IPS-NIHi11 (cell line): ENCODE measurements around the gene ZNF804B.
A peak's percentile ranks its signal among the peaks of the same experiment; 100 is the strongest.

Experiments
- DNase-seq: peaks from one replicate; pipeline ENCODE4 v3.0.0; 2012; ENCODE audit warnings: mixed read lengths, low spot score

Gene ZNF804B

DNA sequence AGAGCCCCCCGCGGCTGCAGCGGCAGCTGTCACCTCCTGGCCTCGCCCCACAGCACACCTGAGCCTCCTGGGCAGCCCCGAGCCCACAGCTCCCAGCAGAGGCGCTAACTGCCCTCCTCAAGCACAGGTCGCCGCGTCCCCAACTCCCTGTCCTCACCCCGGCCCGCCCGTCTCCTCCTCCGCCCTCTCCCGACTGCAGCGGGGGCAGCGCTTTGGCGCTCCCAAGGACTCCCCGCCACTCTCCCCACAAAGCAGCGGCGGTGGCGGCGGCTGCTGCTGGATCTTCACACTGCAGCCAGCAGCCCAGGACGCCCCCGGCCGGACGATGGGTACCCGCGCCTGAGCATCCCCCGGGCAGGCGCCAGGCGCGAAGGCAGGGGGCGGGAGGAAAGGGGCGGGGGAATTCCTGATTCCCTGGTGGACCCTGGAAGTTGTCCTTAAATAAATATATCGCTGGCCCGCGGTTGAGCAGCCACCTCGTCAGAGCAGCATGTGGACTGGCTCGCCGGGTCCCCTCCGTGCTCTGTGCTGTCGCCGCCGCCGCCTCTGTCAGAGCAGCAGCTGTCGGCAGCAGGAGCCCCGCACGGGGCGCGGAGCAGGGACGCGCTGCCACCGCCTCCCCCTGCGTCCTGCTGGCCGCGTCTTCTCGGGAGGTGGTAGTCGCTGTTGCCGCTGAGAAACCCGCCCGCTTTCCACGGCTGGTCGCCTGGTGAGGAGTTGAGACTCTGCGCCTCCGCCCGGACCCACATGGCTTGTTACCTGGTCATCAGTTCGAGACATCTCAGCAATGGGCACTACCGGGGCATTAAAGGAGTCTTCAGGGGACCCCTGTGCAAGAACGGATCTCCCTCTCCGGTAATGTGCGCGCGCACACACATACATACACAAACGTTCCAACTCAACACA lies at the start of gene ZNF804B:
ZNF804B (plus strand) TSS at position 471 of the 906 bp plus-strand sequence; CDS start at position 748, 277 bp downstream.
- peak; percentile 73 for DNase-seq

DNA sequence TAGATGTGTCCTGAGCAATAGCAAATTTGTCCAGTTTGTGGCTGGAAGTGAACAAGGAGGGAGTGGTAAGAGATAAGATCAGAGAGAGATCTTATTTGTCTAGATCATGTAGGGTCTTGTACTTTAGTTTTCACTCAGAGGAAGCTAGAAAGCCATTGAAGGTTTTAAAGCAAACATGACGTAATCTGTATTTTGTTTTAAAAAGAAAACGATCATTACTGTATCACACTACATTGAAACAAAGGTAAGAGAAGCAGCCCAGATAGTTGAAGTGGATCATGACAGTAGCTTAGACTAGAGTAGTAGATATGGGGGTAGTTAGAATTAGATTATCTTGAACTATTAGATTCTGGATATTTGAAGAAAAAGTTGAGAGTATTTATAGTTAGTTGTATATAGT lies 23.6 kb upstream of the ZNF804B start:
- no peak for DNase-seq

DNA sequence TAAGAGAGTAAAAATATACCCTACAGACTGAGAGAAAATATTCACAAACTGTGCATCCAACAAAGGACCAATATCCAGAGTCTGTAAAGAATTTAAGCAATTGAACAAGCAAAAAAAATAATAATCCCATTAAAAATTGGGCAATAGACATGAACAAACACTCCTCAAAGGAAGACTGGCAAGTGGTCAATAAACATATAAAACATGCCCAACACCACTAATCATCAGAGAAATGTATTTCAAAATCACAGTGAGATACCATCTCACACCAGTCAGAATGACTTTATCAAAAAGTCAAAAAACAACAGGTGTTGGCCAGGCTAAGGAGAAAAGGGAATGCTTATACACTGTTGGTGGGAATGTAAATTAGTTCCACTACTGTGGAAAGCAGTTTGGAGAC lies 21.9 kb upstream of the ZNF804B start:
- DNase-seq, result no peak

DNA sequence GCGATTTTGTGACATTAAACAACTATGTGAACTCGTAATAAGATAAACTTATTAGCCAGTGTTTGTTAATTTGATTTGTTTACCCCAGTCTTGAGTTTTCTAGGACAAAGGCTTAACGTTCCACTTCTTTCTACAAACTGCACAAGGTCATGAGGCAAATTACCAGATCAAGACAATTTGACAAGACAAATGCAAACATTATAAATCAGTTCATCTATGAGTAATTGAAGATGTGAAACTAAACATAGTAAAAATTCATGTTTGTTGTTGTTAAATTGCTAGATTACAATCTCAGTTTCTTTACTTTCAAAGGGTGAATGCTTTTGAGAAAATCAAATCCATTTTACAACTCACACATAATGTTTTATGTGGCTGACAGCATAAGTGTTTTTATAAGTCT lies 13.4 kb upstream of the ZNF804B start:
- no peak for DNase-seq

DNA sequence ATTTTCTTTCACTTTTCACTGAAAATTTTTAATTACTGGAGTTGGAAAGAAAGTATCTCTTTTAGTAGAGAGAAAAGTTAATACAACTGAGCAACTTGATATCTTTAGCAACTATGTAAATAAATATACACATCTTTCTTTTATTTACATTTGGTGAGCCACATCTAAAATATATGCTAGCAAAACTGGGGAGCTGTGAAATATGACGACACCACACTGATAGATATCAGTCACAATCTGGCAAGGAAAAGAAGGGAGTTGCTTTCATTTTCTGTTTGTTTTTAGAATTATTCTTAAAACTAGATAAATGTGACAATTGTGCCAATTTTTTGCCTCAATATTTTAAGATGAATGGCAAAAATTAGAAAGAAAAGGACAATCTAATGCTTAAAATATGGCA lies 2.7 kb upstream of the ZNF804B start:
- no peak for DNase-seq

DNA sequence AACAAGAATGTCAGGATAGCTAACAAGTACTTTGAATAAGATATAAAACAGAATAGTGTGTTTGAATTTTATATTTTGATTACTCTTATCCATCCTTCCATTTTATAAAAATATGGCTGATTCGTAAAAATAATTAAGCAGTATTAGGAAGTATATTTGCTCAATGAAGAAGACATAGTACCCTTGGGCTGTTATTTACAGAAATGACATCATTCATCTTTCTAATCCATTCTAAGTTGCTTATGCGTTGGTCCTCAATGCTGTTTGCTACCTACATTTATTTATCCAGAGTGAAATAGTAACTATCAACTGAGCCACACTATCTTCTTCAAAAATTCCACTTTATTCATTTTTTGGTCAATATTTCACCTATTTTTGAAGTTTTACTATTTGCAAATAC lies 2.1 kb upstream of the ZNF804B start:
- DNase-seq, result no peak

DNA sequence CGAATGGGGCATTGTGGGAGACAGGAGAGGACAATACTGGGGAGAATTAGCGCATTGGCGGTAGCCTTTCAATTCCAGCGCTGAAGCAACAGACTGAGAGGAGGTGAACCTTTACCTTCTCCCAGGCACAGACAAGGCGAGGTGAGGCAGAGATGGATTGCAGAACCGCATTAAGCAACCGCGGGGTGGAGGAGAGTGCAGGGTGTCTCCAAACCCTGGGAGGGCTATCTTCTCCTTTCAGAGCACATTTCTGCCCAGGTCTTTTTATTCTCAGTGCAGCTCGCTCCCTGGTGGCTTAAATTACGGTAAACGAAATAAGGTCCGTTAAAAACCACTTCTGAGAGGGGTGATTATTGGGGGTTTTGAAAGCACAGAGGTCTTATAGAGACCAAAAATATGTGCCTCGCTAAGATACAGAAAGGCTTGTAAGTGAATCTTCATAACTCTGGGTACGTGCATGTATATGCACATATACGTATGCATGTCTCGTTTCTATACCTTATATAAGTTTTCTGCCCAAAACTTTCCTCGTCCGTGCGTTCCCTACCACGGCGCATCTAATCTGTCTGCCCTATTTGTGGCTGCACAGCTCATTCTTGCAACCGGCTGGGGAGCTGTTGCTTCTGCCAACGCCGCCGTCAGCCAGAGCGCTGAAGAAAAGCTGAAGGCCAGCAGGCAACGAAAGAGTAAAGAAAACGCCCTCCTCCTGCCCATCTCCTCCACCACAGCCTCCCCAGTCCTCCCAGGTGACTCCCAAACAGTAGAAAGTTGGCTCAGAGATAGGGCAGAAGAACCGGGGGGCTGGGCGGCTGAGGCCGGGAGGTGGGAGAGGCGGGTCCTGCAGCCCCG lies 895 bp upstream of the ZNF804B start:
- DNase-seq, result peak; percentile 40

DNA sequence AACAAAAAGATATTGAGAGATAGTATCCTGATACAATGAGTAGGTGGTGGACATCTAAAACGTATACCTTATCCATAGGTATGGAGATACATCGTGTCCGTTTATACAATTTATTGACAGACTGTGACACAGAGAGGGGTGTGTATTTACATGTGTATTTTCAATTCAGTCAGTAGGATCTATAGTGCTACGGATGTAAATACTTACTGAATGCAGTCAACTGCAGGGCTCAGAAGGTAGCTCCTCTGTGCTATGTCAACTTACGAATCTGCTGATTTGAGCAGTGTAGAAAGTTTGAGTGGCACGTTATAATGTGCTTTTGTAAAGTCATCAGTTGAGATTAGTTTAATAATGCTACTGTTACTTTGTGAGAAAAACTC lies 626 bp downstream of the ZNF804B start:
- DNase-seq, result no peak

DNA sequence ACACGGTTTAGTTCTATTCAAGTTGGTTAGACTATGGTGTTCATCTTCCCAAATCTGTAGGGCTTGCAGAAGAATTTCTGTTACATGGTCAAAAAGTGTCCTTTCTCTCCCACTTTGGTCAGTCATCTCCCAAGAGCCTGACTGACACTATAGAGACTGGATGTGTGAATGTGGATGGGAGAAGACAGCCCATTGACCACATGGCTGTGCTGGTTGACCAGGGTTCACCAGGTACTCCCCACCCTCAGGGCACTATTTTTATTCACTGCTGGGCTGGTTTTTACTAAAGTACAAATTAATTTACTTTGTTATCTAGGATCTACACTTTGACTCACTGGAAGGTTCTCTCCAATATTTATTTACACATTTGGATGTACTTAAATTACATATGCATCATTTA lies 2.3 kb downstream of the ZNF804B start:
- DNase-seq, result no peak

DNA sequence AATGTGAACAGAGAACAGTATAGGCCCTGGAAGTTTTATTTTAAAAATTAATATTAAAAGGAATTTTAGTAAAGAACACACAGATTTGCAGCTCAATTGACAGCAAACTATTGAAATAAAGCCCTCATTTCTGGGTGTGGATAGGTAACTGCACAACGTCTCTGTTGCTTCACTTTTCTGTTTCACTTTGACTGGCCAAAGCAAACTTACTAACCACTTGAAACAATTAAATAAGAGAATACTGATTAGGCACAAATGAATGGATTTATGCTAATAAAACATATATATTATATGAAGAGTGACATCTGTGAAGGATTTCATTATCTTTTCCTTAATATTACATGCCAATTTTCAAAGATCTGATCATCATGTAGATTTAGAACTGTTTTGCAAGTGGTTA lies 11.9 kb downstream of the ZNF804B start:
- no peak for DNase-seq

DNA sequence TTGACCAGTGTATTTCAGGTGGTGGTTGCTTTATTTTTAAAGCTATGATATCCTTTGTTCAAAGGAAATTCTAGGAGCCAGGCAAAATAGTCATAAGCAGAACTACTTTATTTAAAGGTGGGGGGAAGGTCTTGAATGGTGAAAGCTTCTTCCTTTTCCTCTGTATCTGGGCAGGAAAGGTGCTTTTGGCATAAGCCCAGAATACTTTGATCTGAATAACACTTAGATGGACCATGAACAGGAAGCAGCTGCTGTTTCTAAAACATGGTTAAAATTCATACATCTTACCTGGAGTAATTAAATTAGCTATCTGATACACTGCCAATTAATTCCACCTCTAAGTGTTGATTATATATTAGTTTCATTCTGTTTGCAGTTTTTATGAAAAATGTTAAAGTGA lies 13.3 kb downstream of the ZNF804B start:
- no peak for DNase-seq

DNA sequence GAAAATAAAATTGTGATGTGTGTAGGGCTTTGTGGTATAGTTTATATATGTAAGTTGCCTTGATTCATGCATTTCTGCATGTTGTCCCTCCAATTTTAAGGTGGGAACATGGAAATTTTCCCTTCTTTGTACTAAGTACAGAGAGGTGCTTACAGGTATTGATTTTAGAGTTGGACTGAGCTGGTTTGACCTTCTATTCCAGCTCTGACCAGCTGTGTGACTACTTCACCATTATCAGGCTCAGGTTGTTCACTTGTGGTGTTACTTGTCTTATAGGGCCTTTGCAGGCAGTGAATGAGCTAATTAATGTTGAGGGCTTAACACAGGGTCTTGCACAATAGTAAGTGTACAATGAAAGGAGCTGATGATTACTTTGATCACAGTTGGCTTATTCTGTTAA lies 16.3 kb downstream of the ZNF804B start:
- no peak for DNase-seq

DNA sequence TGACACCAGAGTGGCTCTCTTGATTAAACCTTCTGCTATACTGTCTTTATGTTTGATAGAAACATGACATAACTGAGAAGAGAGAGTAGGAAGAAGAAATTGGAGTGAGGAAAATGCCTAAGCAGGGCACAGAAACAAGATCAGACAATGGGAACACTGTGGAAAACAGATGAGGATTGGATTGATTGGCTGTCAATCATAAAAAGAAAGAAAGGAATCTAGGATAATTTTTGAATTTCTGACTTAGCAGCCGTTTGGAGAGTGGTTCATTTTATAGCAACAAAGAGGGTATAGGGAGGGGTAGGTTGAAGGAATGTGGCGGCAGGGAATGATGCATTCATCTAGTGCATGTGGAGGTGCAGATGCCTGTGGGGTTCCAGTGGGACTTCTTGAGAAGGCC lies 28.3 kb downstream of the ZNF804B start:
- DNase-seq, result no peak

DNA sequence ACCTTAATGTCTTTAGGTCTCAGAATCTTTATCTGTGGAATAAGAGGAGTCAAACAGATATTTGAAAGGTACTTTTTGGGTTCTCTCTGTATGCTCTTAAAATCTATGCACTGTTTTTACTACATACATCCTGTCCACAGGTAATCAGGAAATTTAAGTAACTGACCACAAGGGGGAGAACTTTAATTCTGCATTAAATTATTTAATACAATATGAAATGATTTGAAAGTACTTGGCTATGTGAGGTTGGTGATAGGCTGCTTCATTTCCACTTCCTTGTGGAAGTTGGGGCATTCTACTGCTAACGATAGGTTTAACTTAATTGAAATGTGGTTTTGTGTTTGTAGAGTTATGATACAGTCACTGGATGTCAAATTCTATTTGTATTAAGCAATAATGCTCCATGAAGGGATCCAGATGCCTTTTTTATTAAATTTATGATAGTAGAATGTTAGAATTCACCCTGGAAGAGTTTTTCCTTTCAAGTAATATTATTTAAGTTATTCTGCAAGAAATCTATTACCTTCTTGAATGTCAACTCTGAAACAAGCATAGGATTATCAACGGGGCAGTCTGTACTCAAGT lies 30.1 kb downstream of the ZNF804B start:
- peak; percentile 18 for DNase-seq

DNA sequence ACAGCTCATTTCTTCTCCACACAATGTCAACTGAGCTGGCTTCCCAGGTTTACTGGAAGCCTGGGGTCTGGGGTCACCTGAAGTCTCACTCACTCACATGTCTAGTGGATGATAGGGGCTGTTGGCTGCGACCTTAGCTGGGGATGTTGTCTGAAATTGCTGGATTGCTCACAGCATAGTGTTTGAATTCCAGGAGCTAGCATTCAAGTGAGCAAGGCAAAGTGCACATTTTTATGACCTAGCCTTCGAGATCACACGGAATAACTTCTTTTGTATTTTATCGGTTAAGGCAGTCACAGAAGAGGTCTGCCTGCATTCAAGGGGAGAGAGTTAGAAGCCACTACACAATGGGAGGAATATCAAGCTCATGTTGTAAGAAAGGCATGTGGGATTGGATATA lies 32.4 kb downstream of the ZNF804B start:
- DNase-seq, result no peak

DNA sequence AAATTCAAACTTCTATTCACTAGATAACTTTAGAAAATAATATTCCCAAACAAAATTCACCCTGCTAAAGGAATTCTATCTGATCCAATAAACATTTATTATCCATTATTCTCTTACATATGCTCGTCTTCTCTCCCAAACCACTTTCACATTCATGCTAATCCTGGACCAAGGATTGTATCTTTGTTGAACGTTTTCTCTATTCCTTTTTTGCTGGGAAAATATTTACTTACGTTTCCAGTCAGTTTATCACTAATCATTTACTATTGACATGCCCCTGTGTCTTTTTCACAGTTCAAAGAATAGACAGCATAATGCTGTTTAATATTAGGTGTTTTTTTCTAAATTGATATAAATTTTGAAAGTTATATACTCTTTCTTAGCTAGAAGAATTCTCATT lies 32.9 kb downstream of the ZNF804B start:
- no peak for DNase-seq

DNA sequence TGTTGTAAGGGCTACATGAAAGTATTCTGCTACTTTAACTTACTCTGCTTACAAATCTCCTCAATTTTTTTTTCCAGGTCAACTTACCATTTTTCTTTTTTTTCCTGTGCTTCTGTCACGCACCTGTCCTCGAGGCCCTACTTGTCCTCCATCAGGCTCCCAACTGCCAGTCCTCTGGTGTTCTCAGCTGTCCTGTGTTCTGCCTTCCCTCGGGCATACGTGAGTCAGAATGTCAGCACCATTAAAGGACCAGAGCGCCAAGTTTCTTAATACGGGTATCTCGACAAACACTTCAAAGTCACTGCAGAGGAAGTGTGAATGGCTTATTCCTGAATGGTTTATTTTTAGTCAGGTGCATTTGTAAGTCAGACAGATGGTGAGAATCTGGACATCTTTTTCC lies 36.1 kb downstream of the ZNF804B start, which contains the start of gene TEX47:
TEX47 (minus strand) TSS at position 185 of the 400 bp plus-strand sequence. CDS start 795 bp downstream, outside the sequence.
- DNase-seq, result peak; percentile 14

DNA sequence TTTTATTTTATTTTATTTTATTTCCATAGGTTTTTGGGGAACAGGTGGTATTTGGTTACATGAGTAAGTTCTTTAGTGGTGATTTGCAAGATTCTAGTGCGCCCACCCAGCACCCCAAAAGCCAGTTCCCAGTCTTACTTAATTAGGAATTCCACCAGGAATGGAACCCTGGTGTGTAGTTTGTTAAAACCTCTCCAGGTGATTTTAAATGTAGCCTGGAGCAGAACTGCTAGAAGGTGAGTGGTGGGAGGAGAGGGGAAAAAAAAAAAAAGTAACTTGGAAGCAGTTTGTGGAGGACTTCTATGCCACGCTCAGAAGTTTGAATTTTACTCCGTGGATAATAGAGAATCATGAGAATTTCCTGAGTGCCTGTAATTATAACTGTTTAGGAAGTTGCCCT lies 41.5 kb downstream of the ZNF804B start:
- DNase-seq, result no peak

DNA sequence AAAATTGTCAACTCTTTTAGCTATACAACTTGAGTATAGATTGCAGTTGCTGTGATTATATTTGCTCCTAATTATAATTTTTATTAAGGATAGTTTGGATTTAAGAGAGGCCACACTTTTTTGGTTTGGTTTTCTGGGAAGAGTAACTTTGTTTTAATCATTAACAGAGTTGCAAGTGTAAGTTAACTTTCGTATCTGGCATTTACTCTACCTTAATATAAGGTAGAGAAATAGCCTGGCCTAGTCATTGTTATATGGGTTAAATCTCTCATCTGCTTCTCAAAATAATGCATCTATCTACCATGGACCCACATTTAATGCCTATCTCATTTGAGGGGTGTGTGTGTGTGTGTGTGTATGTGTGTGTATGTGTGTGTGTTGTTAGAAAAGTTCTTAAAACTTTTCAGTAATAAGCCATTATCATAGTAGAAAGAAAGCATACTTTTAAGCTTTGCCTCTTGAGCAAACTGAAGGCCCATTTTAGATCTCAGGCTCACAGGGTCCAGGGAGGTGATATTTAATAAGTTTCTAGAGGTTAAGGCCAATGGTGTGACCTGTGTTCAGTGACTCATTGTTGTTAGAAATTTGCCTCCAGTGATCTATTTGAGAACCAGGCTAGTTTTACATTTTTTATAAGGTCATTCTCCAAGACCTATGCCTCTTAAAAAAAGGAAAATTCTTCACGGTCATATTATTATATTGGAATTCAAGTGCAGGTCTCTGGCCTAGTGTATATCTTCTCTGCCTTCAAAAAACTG lies 47.0 kb downstream of the ZNF804B start:
- DNase-seq, result no peak

DNA sequence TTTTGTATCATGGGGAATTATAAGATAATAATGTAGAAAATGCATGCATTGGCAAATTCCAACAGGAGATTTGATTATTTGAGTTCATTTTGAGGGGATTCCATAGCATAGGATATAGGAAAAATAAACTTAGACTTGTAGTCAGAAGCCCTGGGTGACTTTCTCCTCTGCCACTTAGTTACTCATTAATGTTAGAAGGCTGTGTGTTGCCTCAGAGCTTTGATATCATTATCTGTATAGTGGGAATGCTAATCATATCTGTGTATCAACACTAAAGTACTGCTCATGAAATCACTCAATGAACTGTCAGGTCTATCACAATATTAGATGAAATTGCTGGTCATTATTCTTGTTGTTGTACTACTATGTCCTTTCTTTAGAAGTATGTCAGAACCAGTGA lies 59.1 kb downstream of the ZNF804B start:
- no peak for DNase-seq

DNA sequence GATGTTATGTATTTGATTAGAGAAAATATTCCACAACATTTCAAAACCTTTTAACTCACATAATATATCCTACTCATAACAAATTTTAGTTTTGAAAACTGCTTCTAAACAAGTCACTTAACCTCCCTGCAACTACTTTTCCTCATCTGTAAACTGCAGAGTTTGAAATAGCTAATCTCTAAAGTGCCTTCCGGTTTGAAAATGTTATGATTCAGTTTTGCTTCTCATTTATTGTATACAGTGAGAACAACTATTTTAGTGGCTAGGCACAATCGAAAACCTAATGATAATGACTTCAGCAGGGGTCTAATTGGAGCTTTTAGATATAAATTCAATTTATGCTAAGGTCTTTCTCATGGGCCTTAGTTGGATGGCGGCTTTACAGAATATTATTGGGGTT lies 66.7 kb downstream of the ZNF804B start:
- DNase-seq, result no peak
